NCI-H2171 treated with DMSO at 0.1 percent for 48 hours (cell line): ENCODE data around the gene C1QL2.

Source experiments
- DNase-seq: peaks from one replicate; lab custom pipeline; 2025; lab: John Stamatoyannopoulos, UW

C1QL2 gene

GRCh38 chr2:119179202-119179601 lies 20.7 kb upstream of the C1QL2 start:
- DNase-seq, result peak; percentile 74

- no peak for DNase-seq
Observed at GRCh38 chr2:119178776-119179175, 20.2 kb upstream of the C1QL2 start.

GRCh38 chr2:119177838-119178190 lies 19.3 kb upstream of the C1QL2 start:
- DNase-seq, result no peak

- no peak for DNase-seq
Observed at GRCh38 chr2:119177171-119177837, 18.8 kb upstream of the C1QL2 start.

GRCh38 chr2:119175517-119175916 lies 17.0 kb upstream of the C1QL2 start:
- DNase-seq, result no peak

GRCh38 chr2:119174993-119175347 lies 16.4 kb upstream of the C1QL2 start:
- DNase-seq, result no peak

- DNase-seq, result peak; percentile 18
Observed at GRCh38 chr2:119174216-119174992, 15.9 kb upstream of the C1QL2 start.

- DNase-seq, result no peak
Observed at GRCh38 chr2:119173556-119174060, 15.1 kb upstream of the C1QL2 start.

- DNase-seq, result no peak
Observed at GRCh38 chr2:119170504-119170903, 12.0 kb upstream of the C1QL2 start.

GRCh38 chr2:119169717-119170116 lies 11.2 kb upstream of the C1QL2 start:
- DNase-seq, result no peak

- no peak for DNase-seq
Observed at GRCh38 chr2:119160361-119160990, 1.9 kb upstream of the C1QL2 start.

- peak; percentile 40 for DNase-seq
Observed at GRCh38 chr2:119157850-119158511, 570 bp downstream of the C1QL2 start.

GRCh38 chr2:119156891-119157773 lies 1.4 kb downstream of the C1QL2 start:
- DNase-seq, result no peak

GRCh38 chr2:119156105-119156890 lies 2.3 kb downstream of the C1QL2 start:
- DNase-seq, result no peak

- no peak for DNase-seq
Observed at GRCh38 chr2:119155633-119156032, 2.9 kb downstream of the C1QL2 start.

GRCh38 chr2:119154076-119154475 lies 4.5 kb downstream of the C1QL2 start:
- DNase-seq, result no peak

GRCh38 chr2:119149611-119150010 lies 8.9 kb downstream of the C1QL2 start:
- no peak for DNase-seq

GRCh38 chr2:119147776-119148715 lies 10.5 kb downstream of the C1QL2 start:
- DNase-seq, result no peak

GRCh38 chr2:119144806-119145205 lies 13.7 kb downstream of the C1QL2 start:
- no peak for DNase-seq

- no peak for DNase-seq
Observed at GRCh38 chr2:119142824-119143223, 15.7 kb downstream of the C1QL2 start.
